SK-N-MC (cell line): ENCODE measurements around the gene ABCB6.

Experiments
- DNase-seq: peaks from one replicate; pipeline ENCODE4 v3.0.0-alpha.2; 2011; ENCODE audit warnings: low read depth, low spot score
- H3K27ac ChIP-seq: fragments of 200-600 bp; sonication (generic); 2 replicates; pipeline ENCODE4 v1.5.1; 2016; ENCODE audit warnings: mixed run types
- H3K36me3 ChIP-seq: fragments of 200-600 bp; sonication (generic); 2 replicates; pipeline ENCODE4 v1.6.1; 2017; ENCODE audit warnings: antibody characterized with exemption, low read length, mixed read lengths; ENCODE audit not compliant: insufficient read depth
- H3K4me3 ChIP-seq: fragments of 200-600 bp; sonication (generic); 2 replicates; pipeline ENCODE4 v1.5.1; 2016
- H3K9ac ChIP-seq: fragments of 200-600 bp; sonication (generic); 2 replicates; pipeline ENCODE4 v1.8.0; 2017; ENCODE audit warnings: mixed run types, mixed read lengths; ENCODE audit not compliant: insufficient read length
- H3K9me3 ChIP-seq: fragments of 200-600 bp; sonication (generic); 2 replicates; pipeline ENCODE4 v1.6.1; 2017; ENCODE audit warnings: low read depth, mild to moderate bottlenecking, antibody characterized with exemption, low read length, moderate library complexity, mixed read lengths
- EZH2 ChIP-seq: fragments of 200-600 bp; sonication (generic); IDR thresholded peaks from one replicate; pipeline ENCODE4 v1.6.1; 2017; ENCODE audit warnings: antibody characterized with exemption
- FOXP2 ChIP-seq: optimal IDR thresholded peaks from 2 replicates; pipeline ENCODE3; 2011; ENCODE audit warnings: mild to moderate bottlenecking, moderate library complexity; ENCODE audit not compliant: insufficient read depth; ENCODE audit errors: extremely low read length, control extremely low read depth
- POLR2AphosphoS5 ChIP-seq: IDR thresholded peaks from 2 replicates; pipeline ENCODE4 v1.6.1; 2012; ENCODE audit warnings: mild to moderate bottlenecking, low read depth, low read length, borderline replicate concordance

The ABCB6 gene

GRCh38 chr2:219172231-219173154 is 46.3 kb downstream of the ABCB6 start:
- Histone ChIP-seq H3K9ac (no peak overlapping the region), H3K9me3 (no peaks in the 10 kb centered on the region), H3K4me3 (no peak overlapping the region), H3K36me3 (peaks cover 4% of the 10 kb centered on the region; the same call in 1 of the 2 replicates), H3K27ac (no peak overlapping the region)
- TF ChIP-seq EZH2, result no peak
- TF ChIP-seq FOXP2, result no peak
- no peak for TF ChIP-seq POLR2AphosphoS5
- no peak for DNase-seq

GRCh38 chr2:219171231-219171651 is 47.5 kb downstream of the ABCB6 start:
- H3K36me3 ChIP-seq, result peaks cover 4% of the 10 kb centered on the region; the same call in 1 of the 2 replicates
- H3K9me3 ChIP-seq, result no peaks in the 10 kb centered on the region
- DNase-seq, result no peak
- no peak overlapping the region for H3K4me3 ChIP-seq
- H3K9ac ChIP-seq, result no peak overlapping the region
- TF ChIP-seq EZH2 (no peak), POLR2AphosphoS5 (no peak), FOXP2 (no peak)
- no peak overlapping the region for H3K27ac ChIP-seq

GRCh38 chr2:219169930-219170654 is 48.7 kb downstream of the ABCB6 start, which contains the start of gene SLC23A3:
Gene SLC23A3 (minus strand): TSS chr2:219170029. CDS start chr2:219169984, 45 bp downstream.
- H3K4me3 ChIP-seq, result no peak within 1 kb of the TSS
- no peaks in the 10 kb centered on the region for H3K9me3 ChIP-seq
- no peak for DNase-seq
- H3K27ac ChIP-seq, result no peak within 1 kb of the TSS
- TF ChIP-seq FOXP2 (no peak), POLR2AphosphoS5 (no peak), EZH2 (no peak)
- no peak within 1 kb of the TSS for H3K9ac ChIP-seq
- H3K36me3 ChIP-seq, result peaks cover 4% of the 10 kb centered on the region; the same call in 1 of the 2 replicates

GRCh38 chr2:219168932-219169331 is 49.8 kb downstream of the ABCB6 start:
- no peaks in the 10 kb centered on the region for H3K9me3 ChIP-seq
- no peak overlapping the region for H3K27ac ChIP-seq
- TF ChIP-seq FOXP2 (no peak), EZH2 (no peak), POLR2AphosphoS5 (no peak)
- no peaks in the 10 kb centered on the region; the same call in 1 of the 2 replicates for H3K36me3 ChIP-seq
- no peak overlapping the region for H3K4me3 ChIP-seq
- no peak for DNase-seq
- H3K9ac ChIP-seq, result no peak overlapping the region

GRCh38 chr2:219168526-219168925 is 50.2 kb downstream of the ABCB6 start:
- Histone ChIP-seq H3K4me3 (no peak overlapping the region), H3K9me3 (no peaks in the 10 kb centered on the region), H3K36me3 (no peaks in the 10 kb centered on the region; the same call in 1 of the 2 replicates), H3K9ac (no peak overlapping the region), H3K27ac (no peak overlapping the region)
- no peak for DNase-seq
- TF ChIP-seq EZH2 (no peak), FOXP2 (no peak), POLR2AphosphoS5 (no peak)

- no peak overlapping the region for H3K9ac ChIP-seq
- no peak for TF ChIP-seq FOXP2
- H3K27ac ChIP-seq, result no peak overlapping the region
- DNase-seq, result no peak
- no peaks in the 10 kb centered on the region; the same call in 1 of the 2 replicates for H3K36me3 ChIP-seq
- H3K4me3 ChIP-seq, result no peak overlapping the region
- H3K9me3 ChIP-seq, result no peaks in the 10 kb centered on the region
Measured at GRCh38 chr2:219167997-219168396, 50.8 kb downstream of the ABCB6 start.

GRCh38 chr2:219165058-219165911 is 53.5 kb downstream of the ABCB6 start:
- Histone ChIP-seq H3K9ac (no peak overlapping the region), H3K36me3 (no peaks in the 10 kb centered on the region), H3K9me3 (no peaks in the 10 kb centered on the region), H3K4me3 (no peak overlapping the region), H3K27ac (no peak overlapping the region)
- no peak for DNase-seq
- TF ChIP-seq POLR2AphosphoS5 (no peak), FOXP2 (no peak), EZH2 (no peak)
